Measurements from ENCODE around the gene ZC3H12A. TPM values are rescaled to one million over a fixed set of nuclear protein-coding genes. Genes with fewer than 3 reads are reported as not detected.

The ZC3H12A gene
- 3.0 TPM in 2 replicates for total RNA-seq
- long read RNA-seq, partial matches to known transcripts = 0 of 1 reads
- long read RNA-seq, other reads (novel, unspliced or antisense) = 0 of 1 reads

- Mint-ChIP-seq H3K27me3 (peaks cover 27% of the 10 kb centered on the region), H3K36me3 (ENCODE audit: insufficient read depth) (peaks cover 2% of the 10 kb centered on the region), H3K4me1 (ENCODE audit: low read depth) (peaks cover 14% of the 10 kb centered on the region), H3K4me3 (ENCODE audit: low read depth) (peak within 1 kb of the TSS; percentile 77), H3K27ac (peak within 1 kb of the TSS; percentile 71), H3K9me3 (ENCODE audit: low read depth) (no peaks in the 10 kb centered on the region)
- TF ChIP-seq CTCF (IDR thresholded peaks at IDR 0.05; ENCODE audit: unreplicated experiment) = no peak
- peak; percentile 85 for DNase-seq (ENCODE audit: low spot score, unreplicated experiment)
These were observed at the start of gene ZC3H12A for GRCh38 chr1:37474046-37474696. TSS of gene ZC3H12A (plus strand) at chr1:37474580. CDS start at chr1:37475497, 917 bp downstream.

- Mint-ChIP-seq H3K27me3 (peaks cover 41% of the 10 kb centered on the region), H3K9me3 (ENCODE audit: low read depth) (no peaks in the 10 kb centered on the region), H3K36me3 (ENCODE audit: insufficient read depth) (no peaks in the 10 kb centered on the region), H3K27ac (no peak overlapping the region), H3K4me1 (ENCODE audit: low read depth) (no peaks in the 10 kb centered on the region), H3K4me3 (ENCODE audit: low read depth) (no peak overlapping the region)
- TF ChIP-seq CTCF (IDR thresholded peaks at IDR 0.05; ENCODE audit: unreplicated experiment) = no peak
- no peak for DNase-seq (ENCODE audit: low spot score, unreplicated experiment)
These were observed 49.2 kb upstream of the ZC3H12A start for GRCh38 chr1:37425221-37425620.

GRCh38 chr1:37429029-37429428 lies 45.4 kb upstream of the ZC3H12A start:
- no peak for TF ChIP-seq CTCF (IDR thresholded peaks at IDR 0.05; ENCODE audit: unreplicated experiment)
- no peak overlapping the region for H3K27ac Mint-ChIP-seq
- H3K36me3 Mint-ChIP-seq (ENCODE audit: insufficient read depth) = no peaks in the 10 kb centered on the region
- no peak for DNase-seq (ENCODE audit: low spot score, unreplicated experiment)
- no peaks in the 10 kb centered on the region for H3K9me3 Mint-ChIP-seq (ENCODE audit: low read depth)
- peaks cover 35% of the 10 kb centered on the region for H3K27me3 Mint-ChIP-seq
- no peaks in the 10 kb centered on the region for H3K4me1 Mint-ChIP-seq (ENCODE audit: low read depth)
- H3K4me3 Mint-ChIP-seq (ENCODE audit: low read depth) = no peak overlapping the region

- DNase-seq (ENCODE audit: low spot score, unreplicated experiment) = no peak
- no peak overlapping the region for H3K4me3 Mint-ChIP-seq (ENCODE audit: low read depth)
- H3K4me1 Mint-ChIP-seq (ENCODE audit: low read depth) = no peaks in the 10 kb centered on the region
- peaks cover 37% of the 10 kb centered on the region for H3K27me3 Mint-ChIP-seq
- no peak for TF ChIP-seq CTCF (IDR thresholded peaks at IDR 0.05; ENCODE audit: unreplicated experiment)
- H3K27ac Mint-ChIP-seq = no peak overlapping the region
- no peaks in the 10 kb centered on the region for H3K36me3 Mint-ChIP-seq (ENCODE audit: insufficient read depth)
- H3K9me3 Mint-ChIP-seq (ENCODE audit: low read depth) = no peaks in the 10 kb centered on the region
These were observed 44.0 kb upstream of the ZC3H12A start for GRCh38 chr1:37430103-37430985.

- Mint-ChIP-seq H3K4me1 (ENCODE audit: low read depth) (no peaks in the 10 kb centered on the region), H3K36me3 (ENCODE audit: insufficient read depth) (no peaks in the 10 kb centered on the region), H3K4me3 (ENCODE audit: low read depth) (no peak overlapping the region), H3K9me3 (ENCODE audit: low read depth) (no peaks in the 10 kb centered on the region), H3K27ac (no peak overlapping the region), H3K27me3 (peaks cover 42% of the 10 kb centered on the region)
- DNase-seq (ENCODE audit: low spot score, unreplicated experiment) = no peak
- TF ChIP-seq CTCF (IDR thresholded peaks at IDR 0.05; ENCODE audit: unreplicated experiment) = no peak
These were observed 41.7 kb upstream of the ZC3H12A start for GRCh38 chr1:37432716-37433115.
